Adipocyte (in vitro differentiated cells): ENCODE measurements around the gene RIPK1.
"Not testable (repeated sequence)": the region's sequence is repeated elsewhere in the genome, so short reads cannot be mapped to it uniquely, and the experiment has no call there.

Experiments
- DNase-seq: peaks from one replicate; pipeline ENCODE4 v3.0.0-alpha.2; 2015; ENCODE audit warnings: low read depth
- H3K27me3 ChIP-seq: replicated peaks from 2 replicates; pipeline ENCODE4 v1.7.0; 2013; ENCODE audit warnings: mild to moderate bottlenecking, low read length, moderate library complexity; ENCODE audit not compliant: control insufficient read depth, insufficient read depth
- H3K36me3 ChIP-seq: 2 replicates; pipeline ENCODE4 v1.7.0; 2013; ENCODE audit warnings: low read length, mild to moderate bottlenecking, moderate library complexity; ENCODE audit not compliant: control insufficient read depth, insufficient read depth, severe bottlenecking
- H3K4me1 ChIP-seq: 2 replicates; pipeline ENCODE4 v1.7.0; 2013; ENCODE audit warnings: mild to moderate bottlenecking, low read length, moderate library complexity; ENCODE audit not compliant: control insufficient read depth, insufficient read depth
- H3K4me3 ChIP-seq: 2 replicates; pipeline ENCODE4 v1.7.0; 2013; ENCODE audit warnings: mild to moderate bottlenecking, low read length, moderate library complexity
- H3K9ac ChIP-seq: 2 replicates; pipeline ENCODE4 v1.7.0; 2013; ENCODE audit warnings: mild to moderate bottlenecking, low read length, moderate library complexity
- H3K9me3 ChIP-seq: 2 replicates; pipeline ENCODE4 v1.7.0; 2013; ENCODE audit warnings: mild to moderate bottlenecking, low read length, moderate library complexity; ENCODE audit not compliant: control insufficient read depth

Gene RIPK1

GRCh38 chr6:3048009-3048408, 20.3 kb upstream of the RIPK1 start:
- H3K4me1 ChIP-seq, H3K36me3 ChIP-seq, H3K4me3 ChIP-seq, H3K9ac ChIP-seq, H3K27me3 ChIP-seq, H3K9me3 ChIP-seq, DNase-seq: not testable (repeated sequence)

GRCh38 chr6:3052481-3053230, 15.6 kb upstream of the RIPK1 start:
- no peaks in the 10 kb centered on the region for H3K9me3 ChIP-seq
- H3K4me1 ChIP-seq = peaks cover 26% of the 10 kb centered on the region
- peak overlapping the region; percentile 81 for H3K9ac ChIP-seq
- H3K27me3 ChIP-seq = no peaks in the 10 kb centered on the region
- peak overlapping the region; percentile 80 for H3K4me3 ChIP-seq
- DNase-seq = no peak
- no peaks in the 10 kb centered on the region for H3K36me3 ChIP-seq

GRCh38 chr6:3053231-3053508, 15.1 kb upstream of the RIPK1 start:
- no peaks in the 10 kb centered on the region for H3K9me3 ChIP-seq
- no peaks in the 10 kb centered on the region for H3K36me3 ChIP-seq
- peak overlapping the region; percentile 81 for H3K9ac ChIP-seq
- no peaks in the 10 kb centered on the region for H3K27me3 ChIP-seq
- H3K4me3 ChIP-seq = peak overlapping the region; percentile 80
- H3K4me1 ChIP-seq = peaks cover 27% of the 10 kb centered on the region
- DNase-seq = no peak

- peak; percentile 49 for DNase-seq
These were observed 13.8 kb upstream of the RIPK1 start for GRCh38 chr6:3054229-3055157.

GRCh38 chr6:3055158-3055499, 13.2 kb upstream of the RIPK1 start:
- H3K36me3 ChIP-seq, H3K9me3 ChIP-seq, H3K9ac ChIP-seq, H3K27me3 ChIP-seq, DNase-seq: not testable (repeated sequence)
- Histone ChIP-seq H3K4me1 (peaks cover 27% of the 10 kb centered on the region), H3K4me3 (peak overlapping the region; percentile 80)

More at GRCh38 chr6:3054229-3055157, 13.8 kb upstream of the RIPK1 start:
- Histone ChIP-seq H3K4me3 (peak overlapping the region; percentile 80), H3K4me1 (peaks cover 27% of the 10 kb centered on the region), H3K9ac (peak overlapping the region; percentile 81)
- not testable (repeated sequence) for H3K27me3 ChIP-seq, H3K36me3 ChIP-seq, H3K9me3 ChIP-seq

- DNase-seq = no peak
- Histone ChIP-seq H3K27me3 (no peaks in the 10 kb centered on the region), H3K4me1 (peaks cover 27% of the 10 kb centered on the region), H3K9ac (no peak overlapping the region), H3K9me3 (no peaks in the 10 kb centered on the region), H3K36me3 (no peaks in the 10 kb centered on the region), H3K4me3 (no peak overlapping the region)
These were observed 11.1 kb upstream of the RIPK1 start for GRCh38 chr6:3057063-3057770.

GRCh38 chr6:3058957-3059356, 9.3 kb upstream of the RIPK1 start:
- no peak for DNase-seq

GRCh38 chr6:3060092-3060491, 8.2 kb upstream of the RIPK1 start:
- H3K4me1 ChIP-seq = peaks cover 18% of the 10 kb centered on the region
- not testable (repeated sequence) for H3K9me3 ChIP-seq

More at GRCh38 chr6:3058957-3059356, 9.3 kb upstream of the RIPK1 start:
- Histone ChIP-seq H3K4me3 (no peak overlapping the region), H3K4me1 (peaks cover 18% of the 10 kb centered on the region), H3K27me3 (no peaks in the 10 kb centered on the region), H3K9me3 (no peaks in the 10 kb centered on the region), H3K9ac (no peak overlapping the region), H3K36me3 (no peaks in the 10 kb centered on the region)

GRCh38 chr6:3061501-3061941, 6.8 kb upstream of the RIPK1 start:
- DNase-seq = peak; percentile 78
- no peak overlapping the region for H3K9ac ChIP-seq
- no peaks in the 10 kb centered on the region for H3K36me3 ChIP-seq
- H3K9me3 ChIP-seq = no peaks in the 10 kb centered on the region
- H3K27me3 ChIP-seq = no peaks in the 10 kb centered on the region
- peaks cover 13% of the 10 kb centered on the region for H3K4me1 ChIP-seq
- no peak overlapping the region for H3K4me3 ChIP-seq

More at GRCh38 chr6:3060092-3060491, 8.2 kb upstream of the RIPK1 start:
- H3K36me3 ChIP-seq, DNase-seq, H3K9ac ChIP-seq, H3K27me3 ChIP-seq, H3K4me3 ChIP-seq: not testable (repeated sequence)

- H3K27me3 ChIP-seq, DNase-seq, H3K9me3 ChIP-seq, H3K4me1 ChIP-seq, H3K36me3 ChIP-seq: not testable (repeated sequence)
- H3K4me3 ChIP-seq = peak overlapping the region; percentile 93
- H3K9ac ChIP-seq = peak overlapping the region; percentile 90
These were observed 5.0 kb upstream of the RIPK1 start for GRCh38 chr6:3063340-3063732.
